ENCODE data around the gene CCNH. TPM values are rescaled to one million over a fixed set of nuclear protein-coding genes. Genes with fewer than 3 reads are reported as not detected.

The CCNH gene
- total RNA-seq, 1 experiment from 2014 or later = 44.0 TPM

DNA sequence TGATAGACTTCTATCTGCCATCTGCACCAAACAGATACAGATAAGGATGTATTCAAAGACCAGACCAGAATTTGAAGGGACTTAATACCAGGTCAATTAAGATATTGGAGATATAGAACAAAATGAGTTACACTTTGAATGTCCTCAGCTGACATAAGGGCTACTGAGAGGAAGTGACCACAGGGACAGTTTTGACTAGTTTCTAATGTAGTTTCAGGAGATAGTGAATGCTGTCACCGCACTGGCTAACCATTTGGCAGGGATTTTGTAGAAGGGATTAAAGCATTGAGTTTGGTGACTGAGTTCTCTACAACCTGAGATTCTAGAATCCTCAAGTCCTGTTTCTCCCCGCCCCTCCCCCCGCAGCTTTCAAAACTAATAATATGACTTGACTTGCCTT, 22.7 kb downstream of the CCNH start:
- Histone ChIP-seq H3K4me1 (ENCODE audit: control insufficient read depth, insufficient read depth, low read length) (no peaks in the 10 kb centered on the region; the same call in 1 of the 2 replicates), H3K27me3 (ENCODE audit: control insufficient read depth, insufficient read depth, low read length) (no peaks in the 10 kb centered on the region), H3K9me3 (ENCODE audit: control insufficient read depth, insufficient read depth, low read depth, low read length) (no peaks in the 10 kb centered on the region), H3K4me3 (ENCODE audit: low read depth in 2 of 2, low read length in 2 of 2) (no peak overlapping the region), H3K27ac (ENCODE audit: low read length) (no peak overlapping the region), H3K36me3 (ENCODE audit: control insufficient read depth, insufficient read depth, low read length) (peaks cover 67% of the 10 kb centered on the region)
- BruUV-seq (replicated peaks) = no TSS peak
- TF ChIP-seq, protein P1, sequence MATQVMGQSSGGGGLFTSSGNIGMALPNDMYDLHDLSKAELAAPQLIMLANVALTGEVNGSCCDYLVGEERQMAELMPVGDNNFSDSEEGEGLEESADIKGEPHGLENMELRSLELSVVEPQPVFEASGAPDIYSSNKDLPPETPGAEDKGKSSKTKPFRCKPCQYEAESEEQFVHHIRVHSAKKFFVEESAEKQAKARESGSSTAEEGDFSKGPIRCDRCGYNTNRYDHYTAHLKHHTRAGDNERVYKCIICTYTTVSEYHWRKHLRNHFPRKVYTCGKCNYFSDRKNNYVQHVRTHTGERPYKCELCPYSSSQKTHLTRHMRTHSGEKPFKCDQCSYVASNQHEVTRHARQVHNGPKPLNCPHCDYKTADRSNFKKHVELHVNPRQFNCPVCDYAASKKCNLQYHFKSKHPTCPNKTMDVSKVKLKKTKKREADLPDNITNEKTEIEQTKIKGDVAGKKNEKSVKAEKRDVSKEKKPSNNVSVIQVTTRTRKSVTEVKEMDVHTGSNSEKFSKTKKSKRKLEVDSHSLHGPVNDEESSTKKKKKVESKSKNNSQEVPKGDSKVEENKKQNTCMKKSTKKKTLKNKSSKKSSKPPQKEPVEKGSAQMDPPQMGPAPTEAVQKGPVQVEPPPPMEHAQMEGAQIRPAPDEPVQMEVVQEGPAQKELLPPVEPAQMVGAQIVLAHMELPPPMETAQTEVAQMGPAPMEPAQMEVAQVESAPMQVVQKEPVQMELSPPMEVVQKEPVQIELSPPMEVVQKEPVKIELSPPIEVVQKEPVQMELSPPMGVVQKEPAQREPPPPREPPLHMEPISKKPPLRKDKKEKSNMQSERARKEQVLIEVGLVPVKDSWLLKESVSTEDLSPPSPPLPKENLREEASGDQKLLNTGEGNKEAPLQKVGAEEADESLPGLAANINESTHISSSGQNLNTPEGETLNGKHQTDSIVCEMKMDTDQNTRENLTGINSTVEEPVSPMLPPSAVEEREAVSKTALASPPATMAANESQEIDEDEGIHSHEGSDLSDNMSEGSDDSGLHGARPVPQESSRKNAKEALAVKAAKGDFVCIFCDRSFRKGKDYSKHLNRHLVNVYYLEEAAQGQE (IDR thresholded peaks at IDR 0.05; ENCODE audit: insufficient read depth in 1 of 2, low read depth in 2 of 2, low read length in 1 of 2) = no peak
- no peak for TF ChIP-seq POLR2AphosphoS5 (IDR thresholded peaks at IDR 0.05; ENCODE audit: low read depth, low read length)
- no peak for TF ChIP-seq TCF7L2 (IDR thresholded peaks at IDR 0.05; ENCODE audit: low read depth, low read length)
- no peak for TF ChIP-seq SIN3A (IDR thresholded peaks at IDR 0.05; ENCODE audit: borderline replicate concordance, insufficient read depth, low read depth, low read length)
- no peak for TF ChIP-seq CTCF (IDR thresholded peaks at IDR 0.05)
- in situ Hi-C loops (cut with HindIII; ENCODE audit: low pct_unique_long_range_greater_than_20kb, low sequenced_read_pairs) = no loop called here
- no peak for DNase-seq (ENCODE audit: low read depth, low spot score)
- 0 out of 2 replicates have a peak, but pooled peaks have one; percentile 42 for ATAC-seq
- intact Hi-C loops (cut with micrococcal nuclease; ENCODE audit: unreplicated experiment) = no loop called here
- CTCF ChIA-PET = no interaction called here
- POLR2A ChIA-PET = no interaction called here

GRCh38 chr5:87389296-87390034, 23.3 kb downstream of the CCNH start:
- ChIA-PET POLR2A (no interaction called here), CTCF (no interaction called here)
- no peaks in the 10 kb centered on the region for H3K27me3 ChIP-seq (ENCODE audit: control insufficient read depth, insufficient read depth, low read length)
- no peaks in the 10 kb centered on the region for H3K9me3 ChIP-seq (ENCODE audit: control insufficient read depth, insufficient read depth, low read depth, low read length)
- no peak overlapping the region for H3K4me3 ChIP-seq (ENCODE audit: low read depth in 2 of 2, low read length in 2 of 2)
- H3K27ac ChIP-seq (ENCODE audit: low read length) = no peak overlapping the region
- peaks cover 64% of the 10 kb centered on the region for H3K36me3 ChIP-seq (ENCODE audit: control insufficient read depth, insufficient read depth, low read length)
- no peaks in the 10 kb centered on the region; the same call in 1 of the 2 replicates for H3K4me1 ChIP-seq (ENCODE audit: control insufficient read depth, insufficient read depth, low read length)
- intact Hi-C loops (cut with micrococcal nuclease; ENCODE audit: unreplicated experiment) = no loop called here
- no peak for ATAC-seq
- TF ChIP-seq CTCF (IDR thresholded peaks at IDR 0.05) = no peak
- TF ChIP-seq TCF7L2 (IDR thresholded peaks at IDR 0.05; ENCODE audit: low read depth, low read length) = no peak
- no TSS peak for BruUV-seq (replicated peaks)
- in situ Hi-C loops (cut with HindIII; ENCODE audit: low pct_unique_long_range_greater_than_20kb, low sequenced_read_pairs) = no loop called here
- DNase-seq (ENCODE audit: low read depth, low spot score) = no peak

All from Panc1 (cell line).